ENCODE results near the gene SMCO4.

SMCO4 gene

GRCh38 chr11:93526641-93527583 is 16.3 kb downstream of the SMCO4 start:
- no peak for TF ChIP-seq GATA3 (IDR thresholded peaks at IDR 0.05; ENCODE audit: low read depth, low read length)
- TF ChIP-seq GATA2 (IDR thresholded peaks at IDR 0.05; ENCODE audit: low read depth, low read length), result no peak

DNA sequence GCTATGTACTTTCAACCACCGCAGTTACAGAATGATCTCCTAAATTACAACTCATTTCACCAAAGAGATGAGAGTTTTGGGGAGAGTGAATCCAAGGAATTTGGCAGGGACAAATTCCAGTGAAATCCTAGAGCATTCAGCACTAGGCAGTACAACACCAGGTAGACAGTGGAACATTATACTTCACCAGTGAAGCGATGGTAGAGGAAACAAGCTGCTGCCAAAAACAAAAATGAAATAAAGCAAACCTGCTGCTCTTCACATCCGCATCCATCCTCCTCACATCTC is 16.9 kb downstream of the SMCO4 start:
- TF ChIP-seq GATA2 (IDR thresholded peaks at IDR 0.05; ENCODE audit: low read depth, low read length) (no peak), GATA3 (IDR thresholded peaks at IDR 0.05; ENCODE audit: low read depth, low read length) (no peak)

DNA sequence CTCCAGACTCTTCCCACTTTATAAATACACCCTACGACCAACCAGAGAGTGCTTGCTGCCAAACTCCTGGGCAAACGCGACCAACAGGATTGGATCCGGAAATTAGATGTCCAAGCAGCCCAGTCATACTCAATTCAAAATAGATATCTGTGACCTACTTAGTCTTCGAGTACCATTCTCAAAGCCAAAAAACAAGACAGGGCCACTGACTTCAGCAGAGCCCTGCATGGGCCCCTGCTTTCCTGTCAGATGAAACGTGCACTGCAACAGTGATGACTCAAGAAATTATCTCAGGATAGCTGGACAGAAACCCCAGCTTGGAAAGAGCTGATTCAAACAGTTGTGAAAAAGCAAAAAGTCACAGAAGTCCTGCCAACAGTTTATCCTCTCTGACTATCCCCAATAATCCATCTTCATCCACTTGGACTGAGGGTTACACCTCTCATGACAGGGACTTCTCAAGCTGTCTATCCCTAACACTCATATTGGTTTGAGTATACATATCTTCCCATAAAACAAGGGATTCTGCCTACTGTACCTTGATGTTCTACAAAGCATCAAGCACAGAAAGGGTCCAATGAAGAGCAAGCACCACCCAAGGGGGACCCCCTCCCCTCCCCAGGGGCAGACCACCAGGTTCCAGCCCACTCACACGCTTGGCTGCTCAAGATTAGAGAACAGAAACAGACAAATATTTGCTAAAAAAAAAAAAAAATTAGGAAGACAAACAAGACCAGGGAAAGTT is 17.4 kb downstream of the SMCO4 start:
- TF ChIP-seq GATA2 (IDR thresholded peaks at IDR 0.05; ENCODE audit: low read depth, low read length), result no peak

DNA sequence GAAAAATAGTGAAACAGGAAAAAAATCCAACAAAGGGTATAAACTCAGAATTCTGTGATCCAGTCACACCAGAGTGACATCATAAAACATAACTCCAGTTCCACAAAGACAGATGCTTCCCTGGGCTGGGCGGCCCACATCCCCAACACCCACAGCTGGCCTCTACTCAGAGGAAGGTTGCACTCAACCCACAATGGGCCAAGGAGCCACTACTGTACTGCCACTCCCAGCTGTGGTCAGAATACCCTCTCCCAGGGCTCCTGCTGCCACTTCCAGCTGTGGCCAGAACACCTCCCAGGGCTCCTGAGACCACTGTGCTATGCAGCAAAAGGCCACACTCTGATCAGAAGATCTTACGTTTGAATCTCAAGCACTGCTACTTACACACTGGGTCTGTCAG is 18.3 kb downstream of the SMCO4 start:
- no peak for TF ChIP-seq GATA2 (IDR thresholded peaks at IDR 0.05; ENCODE audit: low read depth, low read length)

GRCh38 chr11:93524173-93524536 is 19.0 kb downstream of the SMCO4 start:
- no peak for TF ChIP-seq GATA3 (IDR thresholded peaks at IDR 0.05; ENCODE audit: low read depth, low read length)
- no peak for TF ChIP-seq GATA2 (IDR thresholded peaks at IDR 0.05; ENCODE audit: low read depth, low read length)

- peak; percentile 79 for TF ChIP-seq GATA2 (IDR thresholded peaks at IDR 0.05; ENCODE audit: low read depth, low read length)
- TF ChIP-seq GATA3 (IDR thresholded peaks at IDR 0.05; ENCODE audit: low read depth, low read length), result peak; percentile 59; the same call in 1 of the 2 replicates
Observed at GRCh38 chr11:93520726-93521509, 22.3 kb downstream of the SMCO4 start.

GRCh38 chr11:93519179-93519578 is 24.0 kb downstream of the SMCO4 start:
- TF ChIP-seq GATA2 (IDR thresholded peaks at IDR 0.05; ENCODE audit: low read depth, low read length) (no peak), GATA3 (IDR thresholded peaks at IDR 0.05; ENCODE audit: low read depth, low read length) (no peak)

DNA sequence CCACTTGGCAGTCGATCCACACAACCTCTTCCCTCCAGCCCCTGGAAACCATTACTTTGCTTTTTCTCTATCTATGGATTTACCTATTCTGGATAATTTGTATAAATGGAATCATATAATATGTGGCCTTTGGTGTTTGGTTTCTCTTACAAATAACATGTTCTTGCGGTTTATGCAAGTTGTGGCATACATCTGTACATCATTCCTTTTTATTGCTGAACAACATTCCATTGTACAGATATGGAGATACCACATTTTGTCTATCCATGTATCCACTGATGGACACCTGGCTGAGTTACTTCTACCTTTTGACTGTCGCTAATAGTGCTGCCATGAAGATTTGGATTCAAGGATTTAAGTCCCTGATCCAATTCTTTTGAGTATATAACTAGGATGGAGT is 25.1 kb downstream of the SMCO4 start:
- TF ChIP-seq GATA2 (IDR thresholded peaks at IDR 0.05; ENCODE audit: low read depth, low read length) (no peak), GATA3 (IDR thresholded peaks at IDR 0.05; ENCODE audit: low read depth, low read length) (no peak)

DNA sequence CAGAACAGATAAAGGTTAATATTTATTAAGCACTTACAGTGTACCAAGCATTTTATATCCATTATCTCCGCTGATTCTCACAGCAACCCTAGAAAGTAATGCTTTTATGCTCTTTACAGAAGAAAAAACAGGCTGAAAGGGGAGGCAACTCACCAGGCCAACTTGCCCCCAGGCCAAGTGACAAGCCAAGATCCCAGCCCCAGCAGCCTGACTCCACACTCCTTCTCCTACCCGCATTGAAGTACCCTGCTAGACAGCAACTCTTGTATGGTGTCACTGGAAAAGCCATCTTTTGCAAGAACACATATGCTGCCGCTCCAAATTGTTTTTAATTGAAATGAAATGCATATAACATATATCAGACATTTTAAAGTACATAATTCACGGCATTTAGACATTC is 25.6 kb downstream of the SMCO4 start:
- TF ChIP-seq GATA2 (IDR thresholded peaks at IDR 0.05; ENCODE audit: low read depth, low read length) (no peak), GATA3 (IDR thresholded peaks at IDR 0.05; ENCODE audit: low read depth, low read length) (no peak)

GRCh38 chr11:93517041-93517440 is 26.1 kb downstream of the SMCO4 start:
- TF ChIP-seq GATA2 (IDR thresholded peaks at IDR 0.05; ENCODE audit: low read depth, low read length), result no peak
- TF ChIP-seq GATA3 (IDR thresholded peaks at IDR 0.05; ENCODE audit: low read depth, low read length), result no peak

DNA sequence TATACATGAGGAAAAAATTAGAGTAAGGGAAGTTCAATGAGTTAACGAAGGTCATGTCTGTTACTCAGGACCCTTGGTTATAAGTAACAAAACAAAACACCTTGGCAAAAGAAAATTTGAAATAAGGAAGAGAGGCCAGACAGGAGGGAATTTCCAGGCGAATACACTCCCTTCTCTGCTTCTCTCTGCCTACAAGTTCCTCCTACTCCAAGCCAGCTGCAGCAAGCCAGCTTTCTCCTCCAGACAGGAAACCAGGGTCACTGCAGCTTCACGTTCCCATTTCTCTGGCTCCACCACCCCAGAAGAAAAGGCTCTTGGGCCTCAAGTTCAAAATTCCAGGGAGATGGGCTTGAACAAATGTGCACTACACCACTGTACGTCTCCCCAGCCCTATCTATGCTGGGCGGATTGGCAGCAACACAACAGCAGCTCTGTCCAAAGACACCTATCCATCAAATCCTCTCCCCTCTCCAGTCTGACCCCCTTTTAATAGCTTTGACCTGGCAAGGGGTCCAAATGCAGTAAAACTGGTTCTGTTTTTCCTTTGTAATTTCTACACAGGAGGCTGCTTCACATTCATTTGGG is 27.7 kb downstream of the SMCO4 start:
- no peak for TF ChIP-seq GATA2 (IDR thresholded peaks at IDR 0.05; ENCODE audit: low read depth, low read length)
- TF ChIP-seq GATA3 (IDR thresholded peaks at IDR 0.05; ENCODE audit: low read depth, low read length), result no peak

DNA sequence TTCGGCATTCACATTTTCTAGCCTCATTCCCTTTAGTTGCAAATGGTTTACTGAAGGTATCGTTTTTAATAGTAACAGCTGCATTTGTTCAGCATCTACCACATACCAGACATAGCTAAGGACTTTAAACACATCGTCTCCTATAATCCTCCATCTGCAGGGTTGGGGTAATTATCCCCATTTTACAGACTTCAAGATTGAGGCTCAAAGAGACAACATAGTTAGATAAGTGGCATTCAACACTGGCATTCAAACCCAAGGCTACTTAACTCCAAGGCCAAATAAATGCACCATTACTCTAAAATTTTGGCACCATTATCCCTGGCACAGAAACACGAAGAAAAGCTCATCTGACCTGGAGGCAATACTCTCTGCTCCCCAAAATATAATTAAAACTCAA is 28.5 kb downstream of the SMCO4 start:
- TF ChIP-seq GATA3 (IDR thresholded peaks at IDR 0.05; ENCODE audit: low read depth, low read length) (no peak), GATA2 (IDR thresholded peaks at IDR 0.05; ENCODE audit: low read depth, low read length) (no peak)

DNA sequence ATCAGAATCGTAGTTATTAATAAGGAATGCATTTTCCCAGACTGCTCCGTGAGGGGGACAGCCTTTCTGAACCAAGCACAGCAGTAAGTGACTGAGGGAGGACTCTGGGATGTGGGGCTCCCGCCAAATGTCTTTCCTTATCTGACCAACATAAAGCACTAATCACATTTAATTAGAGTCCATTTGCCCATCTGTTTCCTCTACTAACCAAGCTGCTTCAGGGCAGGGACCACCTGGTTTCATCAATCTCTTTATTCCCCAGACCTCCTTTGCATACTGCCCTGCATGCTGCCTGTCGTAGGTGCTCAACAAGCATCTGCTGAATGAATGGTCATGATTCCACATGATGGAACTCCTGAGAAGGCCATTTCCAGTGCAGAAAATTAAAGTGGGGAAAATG is 29.4 kb downstream of the SMCO4 start:
- TF ChIP-seq GATA3 (IDR thresholded peaks at IDR 0.05; ENCODE audit: low read depth, low read length) (peak; percentile 76; the same call in 1 of the 2 replicates), GATA2 (IDR thresholded peaks at IDR 0.05; ENCODE audit: low read depth, low read length) (peak; percentile 91)

Measured in SH-SY5Y (cell line).